ENCODE measurements around the gene PCDHA8. TPM values are rescaled to one million over a fixed set of nuclear protein-coding genes. Genes with fewer than 3 reads are reported as not detected.
"Not testable (repeated sequence)": the region's sequence is repeated elsewhere in the genome, so short reads cannot be mapped to it uniquely, and the experiment has no call there.

The PCDHA8 gene
- total RNA-seq, 2 donors from 2014 or later = 2.1 to 4.6 TPM

DNA sequence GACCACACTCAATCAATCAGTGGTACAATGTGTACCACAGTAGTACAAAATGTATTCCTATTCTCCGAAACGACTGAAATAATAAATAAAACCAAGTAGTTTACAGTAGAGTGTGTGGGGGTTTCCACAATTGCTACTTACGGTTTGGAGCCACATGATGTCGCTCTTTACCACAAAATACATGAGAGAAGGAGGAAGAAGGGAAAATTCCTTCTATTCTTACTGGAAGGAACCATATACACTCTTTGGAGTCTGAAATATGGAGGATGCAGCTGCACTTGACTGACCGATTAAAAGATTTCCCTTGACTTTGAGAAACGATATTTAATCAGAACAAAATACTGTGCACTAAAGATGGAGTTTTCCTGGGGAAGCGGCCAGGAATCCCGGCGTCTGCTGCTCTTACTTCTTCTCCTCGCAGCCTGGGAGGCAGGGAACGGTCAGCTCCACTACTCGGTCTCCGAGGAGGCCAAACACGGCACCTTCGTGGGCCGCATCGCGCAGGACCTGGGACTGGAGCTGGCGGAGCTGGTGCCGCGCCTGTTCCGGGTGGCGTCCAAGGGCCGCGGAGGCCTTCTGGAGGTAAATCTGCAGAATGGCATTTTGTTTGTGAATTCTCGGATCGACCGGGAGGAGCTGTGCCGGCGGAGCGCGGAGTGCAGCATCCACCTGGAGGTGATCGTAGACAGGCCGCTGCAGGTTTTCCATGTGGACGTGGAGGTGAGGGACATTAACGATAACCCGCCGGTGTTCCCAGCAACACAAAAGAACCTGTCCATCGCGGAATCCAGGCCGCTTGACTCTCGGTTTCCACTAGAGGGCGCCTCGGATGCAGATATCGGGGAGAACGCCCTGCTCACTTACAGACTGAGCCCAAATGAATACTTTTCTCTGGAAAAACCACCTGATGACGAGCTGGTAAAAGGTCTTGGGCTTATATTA lies 33.9 kb upstream of the PCDHA8 start, which contains the start of gene PCDHA4:
Gene PCDHA4, plus strand, starts transcription at position 235 of the 942 bp plus-strand sequence.
- no peaks in the 10 kb centered on the region for H3K27me3 ChIP-seq
- WGBS, 2 donors = 14 to 15% methylated on average over 29 to 45 of the region's 47 CpGs
- TF ChIP-seq, protein P1, sequence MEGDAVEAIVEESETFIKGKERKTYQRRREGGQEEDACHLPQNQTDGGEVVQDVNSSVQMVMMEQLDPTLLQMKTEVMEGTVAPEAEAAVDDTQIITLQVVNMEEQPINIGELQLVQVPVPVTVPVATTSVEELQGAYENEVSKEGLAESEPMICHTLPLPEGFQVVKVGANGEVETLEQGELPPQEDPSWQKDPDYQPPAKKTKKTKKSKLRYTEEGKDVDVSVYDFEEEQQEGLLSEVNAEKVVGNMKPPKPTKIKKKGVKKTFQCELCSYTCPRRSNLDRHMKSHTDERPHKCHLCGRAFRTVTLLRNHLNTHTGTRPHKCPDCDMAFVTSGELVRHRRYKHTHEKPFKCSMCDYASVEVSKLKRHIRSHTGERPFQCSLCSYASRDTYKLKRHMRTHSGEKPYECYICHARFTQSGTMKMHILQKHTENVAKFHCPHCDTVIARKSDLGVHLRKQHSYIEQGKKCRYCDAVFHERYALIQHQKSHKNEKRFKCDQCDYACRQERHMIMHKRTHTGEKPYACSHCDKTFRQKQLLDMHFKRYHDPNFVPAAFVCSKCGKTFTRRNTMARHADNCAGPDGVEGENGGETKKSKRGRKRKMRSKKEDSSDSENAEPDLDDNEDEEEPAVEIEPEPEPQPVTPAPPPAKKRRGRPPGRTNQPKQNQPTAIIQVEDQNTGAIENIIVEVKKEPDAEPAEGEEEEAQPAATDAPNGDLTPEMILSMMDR (IDR thresholded peaks at IDR 0.05) = peak in 6 of 7 experiments; percentile 16 to 59 (median 29)
- no peak for TF ChIP-seq POLR2A (IDR thresholded peaks at IDR 0.05)
- H3K4me1 ChIP-seq = no peaks in the 10 kb centered on the region
- DNase-seq = peak; percentile 40 to 67 (median 45)
- H3K27ac ChIP-seq = peak within 1 kb of the TSS in 3 of 4 donors; percentile 20 to 54 (median 21)
- ATAC-seq = peak; percentile 64
- no peak within 1 kb of the TSS for H3K4me3 ChIP-seq
- intact Hi-C loops (cut with DNase I) = no loop called here
- peaks cover 0 to 36% (median 3%) of the 10 kb centered on the region in 3 donors for H3K9me3 ChIP-seq
- H3K36me3 ChIP-seq (replicated peaks in 1 of 2; ENCODE audit: insufficient read depth in 1 of 2, low read depth in 2 of 2) = no peaks in the 10 kb centered on the region

DNA sequence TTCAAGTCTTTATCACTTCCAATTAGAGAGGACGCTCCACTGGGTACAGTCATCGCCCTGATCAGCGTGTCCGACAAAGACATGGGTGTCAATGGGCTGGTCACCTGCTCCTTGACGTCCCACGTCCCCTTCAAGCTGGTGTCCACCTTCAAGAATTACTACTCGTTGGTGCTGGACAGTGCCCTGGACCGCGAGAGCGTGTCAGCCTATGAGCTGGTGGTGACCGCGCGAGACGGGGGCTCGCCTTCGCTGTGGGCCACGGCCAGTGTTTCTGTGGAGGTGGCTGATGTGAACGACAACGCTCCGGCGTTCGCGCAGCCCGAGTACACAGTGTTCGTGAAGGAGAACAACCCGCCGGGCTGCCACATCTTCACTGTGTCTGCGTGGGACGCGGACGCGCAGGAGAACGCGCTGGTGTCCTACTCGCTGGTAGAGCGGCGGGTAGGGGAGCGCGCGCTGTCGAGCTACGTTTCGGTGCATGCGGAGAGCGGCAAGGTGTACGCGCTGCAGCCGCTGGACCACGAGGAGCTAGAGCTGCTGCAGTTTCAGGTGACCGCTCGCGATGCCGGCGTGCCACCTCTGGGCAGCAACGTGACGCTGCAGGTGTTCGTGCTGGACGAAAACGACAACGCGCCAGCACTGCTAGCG lies 32.6 kb upstream of the PCDHA8 start:
- H3K36me3 ChIP-seq (replicated peaks in 1 of 2; ENCODE audit: insufficient read depth in 1 of 2, low read depth in 2 of 2); H3K4me3 ChIP-seq; H3K27me3 ChIP-seq; H3K27ac ChIP-seq; ATAC-seq; H3K4me1 ChIP-seq; DNase-seq; intact Hi-C loops (cut with DNase I): not testable (repeated sequence)
- WGBS, 2 donors = 52 to 63% methylated on average over 49 to 61 of the region's 62 CpGs
- peaks cover 0 to 23% (median 0%) of the 10 kb centered on the region in 3 donors for H3K9me3 ChIP-seq

DNA sequence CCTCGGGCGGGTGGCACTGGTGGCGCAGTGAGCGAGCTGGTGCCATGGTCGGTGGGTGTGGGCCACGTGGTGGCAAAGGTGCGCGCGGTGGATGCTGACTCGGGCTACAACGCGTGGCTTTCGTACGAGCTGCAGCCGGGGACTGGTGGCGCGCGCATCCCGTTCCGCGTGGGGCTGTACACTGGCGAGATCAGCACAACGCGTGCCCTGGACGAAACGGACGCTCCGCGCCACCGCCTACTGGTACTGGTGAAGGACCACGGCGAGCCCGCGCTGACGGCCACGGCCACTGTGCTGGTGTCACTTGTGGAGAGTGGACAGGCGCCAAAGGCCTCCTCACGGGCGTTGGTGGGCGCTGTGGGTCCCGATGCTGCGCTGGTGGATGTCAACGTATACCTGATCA lies 32.1 kb upstream of the PCDHA8 start:
- Histone ChIP-seq H3K4me3 (no peak overlapping the region), H3K36me3 (replicated peaks in 1 of 2; ENCODE audit: insufficient read depth in 1 of 2, low read depth in 2 of 2) (no peaks in the 10 kb centered on the region), H3K27me3 (no peaks in the 10 kb centered on the region), H3K4me1 (no peaks in the 10 kb centered on the region), H3K9me3 (peaks cover 0 to 23% (median 0%) of the 10 kb centered on the region in 3 donors), H3K27ac (no peak overlapping the region)
- TF ChIP-seq POLR2A (IDR thresholded peaks at IDR 0.05) = no peak
- TF ChIP-seq, protein P1 (IDR thresholded peaks at IDR 0.05) = no peak
- peak in 1 of 4 donors; percentile 7 for DNase-seq
- WGBS, 2 donors = 64 to 66% methylated on average over 27 to 43 of the region's 43 CpGs
- intact Hi-C loops (cut with DNase I) = no loop called here
- ATAC-seq = no peak

DNA sequence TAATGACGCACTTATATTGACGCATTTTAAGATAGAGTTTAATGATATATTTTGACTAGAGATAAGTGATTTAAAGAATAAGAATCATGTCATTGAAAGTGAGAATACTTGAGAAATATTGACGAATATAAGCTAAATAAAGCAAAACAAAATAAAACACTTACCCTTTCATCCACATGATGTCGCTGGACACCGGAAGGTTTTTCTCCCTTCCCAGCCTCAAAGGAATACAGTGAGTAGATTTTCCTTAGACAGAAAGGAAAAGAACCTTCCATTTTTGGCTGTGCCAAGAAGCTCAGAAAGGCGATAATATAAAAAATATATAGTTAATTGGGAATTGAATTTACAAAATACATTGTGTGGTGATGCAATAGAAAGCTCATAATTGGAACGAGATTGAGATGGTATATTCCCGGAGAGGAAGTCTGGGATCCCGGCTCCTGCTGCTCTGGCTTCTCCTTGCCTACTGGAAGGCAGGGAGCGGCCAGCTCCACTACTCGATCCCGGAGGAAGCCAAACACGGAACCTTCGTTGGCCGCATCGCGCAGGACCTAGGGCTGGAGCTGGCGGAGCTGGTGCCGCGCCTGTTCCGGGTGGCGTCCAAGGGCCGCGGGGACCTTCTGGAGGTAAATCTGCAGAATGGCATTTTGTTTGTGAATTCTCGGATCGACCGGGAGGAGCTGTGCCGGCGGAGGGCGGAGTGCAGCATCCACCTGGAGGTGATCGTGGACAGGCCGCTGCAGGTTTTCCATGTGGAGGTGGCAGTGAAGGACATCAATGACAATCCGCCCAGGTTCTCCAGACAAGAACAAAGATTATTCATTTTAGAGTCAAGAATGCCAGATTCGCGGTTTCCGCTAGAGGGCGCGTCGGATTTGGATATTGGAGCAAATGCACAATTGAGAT lies 19.4 kb upstream of the PCDHA8 start, which contains the start of gene PCDHA5:
Gene PCDHA5, plus strand, starts transcription at position 239 of the 906 bp plus-strand sequence.
- intact Hi-C loops (cut with DNase I) = no loop called here
- Histone ChIP-seq H3K36me3 (replicated peaks in 1 of 2; ENCODE audit: insufficient read depth in 1 of 2, low read depth in 2 of 2) (no peaks in the 10 kb centered on the region), H3K9me3 (peaks cover 0 to 21% (median 4%) of the 10 kb centered on the region in 3 donors), H3K4me1 (no peaks in the 10 kb centered on the region), H3K4me3 (no peak within 1 kb of the TSS), H3K27me3 (no peaks in the 10 kb centered on the region), H3K27ac (peak within 1 kb of the TSS in 1 of 4 donors; percentile 31)
- DNase-seq = peak in 1 of 4 donors; percentile 54
- 25 to 32% methylated on average over 38 to 39 of the region's 39 CpGs for WGBS, 2 donors
- ATAC-seq = no peak
- TF ChIP-seq, protein P1 (IDR thresholded peaks at IDR 0.05) = peak in 5 of 7 experiments; percentile 6 to 22 (median 17)
- no peak for TF ChIP-seq POLR2A (IDR thresholded peaks at IDR 0.05)

Data from body of pancreas (tissue), 4 donors.